Neutrophil (primary cell): ENCODE data around the gene MCOLN1.

Experiments used
- H3K27ac ChIP-seq: fragments of 200-600 bp; sonication (generic); 2 replicates; pipeline ENCODE4 v1.5.1; 2016; ENCODE audit warnings: mild to moderate bottlenecking, moderate library complexity
- H3K27me3 ChIP-seq: fragments of 200-600 bp; sonication (generic); 2 replicates; pipeline ENCODE4 v1.6.0; 2016; ENCODE audit warnings: mild to moderate bottlenecking
- H3K36me3 ChIP-seq: fragments of 200-600 bp; sonication (generic); 2 replicates; pipeline ENCODE4 v1.5.1; 2017
- H3K4me1 ChIP-seq, 2 experiments: fragments of 200-600 bp in 1 of 2; sonication (generic) in 1 of 2; 1 replicate in 1 of 2; 2 replicates in 1 of 2; pipeline versions ENCODE4 v1.5.1 to v1.6.1; 2013 to 2016; ENCODE audit warnings: low read depth in 1 of 2, low read length in 1 of 2, mild to moderate bottlenecking in 1 of 2, moderate library complexity in 1 of 2; ENCODE audit not compliant: control insufficient read depth in 1 of 2, insufficient read depth in 1 of 2
- H3K4me3 ChIP-seq, 2 experiments: fragments of 200-600 bp in 1 of 2; sonication (generic) in 1 of 2; 1 replicate in 1 of 2; 2 replicates in 1 of 2; pipeline ENCODE4 v1.5.1; 2013 to 2016; ENCODE audit warnings: low read depth in 1 of 2, low read length in 1 of 2, mild to moderate bottlenecking in 1 of 2, moderate library complexity in 1 of 2
- H3K9me3 ChIP-seq: fragments of 200-600 bp; sonication (generic); 2 replicates; pipeline ENCODE4 v1.5.1; 2016
- CTCF ChIP-seq: fragments of 200-600 bp; sonication (generic); IDR thresholded peaks from 2 replicates; pipeline ENCODE4 v1.5.1; 2016; ENCODE audit warnings: antibody characterized with exemption

MCOLN1 gene

GRCh38 chr19:7550169-7550770 is 27.8 kb downstream of the MCOLN1 start:
- Histone ChIP-seq H3K36me3 (peaks cover 47% of the 10 kb centered on the region), H3K27me3 (no peaks in the 10 kb centered on the region), H3K4me3 (no peak overlapping the region), H3K4me1 (peaks cover 15 to 17% of the 10 kb centered on the region in 2 experiments), H3K9me3 (no peaks in the 10 kb centered on the region), H3K27ac (no peak overlapping the region)
- TF ChIP-seq CTCF, result no peak

- H3K9me3 ChIP-seq, result no peaks in the 10 kb centered on the region
- H3K27ac ChIP-seq, result no peak overlapping the region
- peaks cover 56% of the 10 kb centered on the region for H3K36me3 ChIP-seq
- no peak overlapping the region for H3K4me3 ChIP-seq
- H3K27me3 ChIP-seq, result no peaks in the 10 kb centered on the region
- TF ChIP-seq CTCF, result no peak
- peaks cover 6 to 8% of the 10 kb centered on the region in 2 experiments for H3K4me1 ChIP-seq
Measured at GRCh38 chr19:7550987-7551761, 28.8 kb downstream of the MCOLN1 start.

GRCh38 chr19:7552781-7553180 is 30.4 kb downstream of the MCOLN1 start:
- H3K27ac ChIP-seq, result no peak overlapping the region
- no peaks in the 10 kb centered on the region for H3K27me3 ChIP-seq
- H3K9me3 ChIP-seq, result no peaks in the 10 kb centered on the region
- TF ChIP-seq CTCF, result no peak
- no peak overlapping the region for H3K4me3 ChIP-seq
- no peaks in the 10 kb centered on the region for H3K4me1 ChIP-seq
- peaks cover 72% of the 10 kb centered on the region for H3K36me3 ChIP-seq

- TF ChIP-seq CTCF, result no peak
- Histone ChIP-seq H3K4me3 (no peak overlapping the region), H3K4me1 (no peaks in the 10 kb centered on the region), H3K27ac (no peak overlapping the region), H3K9me3 (no peaks in the 10 kb centered on the region), H3K27me3 (no peaks in the 10 kb centered on the region), H3K36me3 (peaks cover 90% of the 10 kb centered on the region)
Measured at GRCh38 chr19:7554565-7554964, 32.1 kb downstream of the MCOLN1 start.

GRCh38 chr19:7554990-7555864 is 32.8 kb downstream of the MCOLN1 start:
- Histone ChIP-seq H3K36me3 (peaks cover 89% of the 10 kb centered on the region), H3K27me3 (no peaks in the 10 kb centered on the region), H3K4me3 (no peak overlapping the region), H3K9me3 (no peaks in the 10 kb centered on the region), H3K27ac (no peak overlapping the region), H3K4me1 (no peaks in the 10 kb centered on the region)
- TF ChIP-seq CTCF, result no peak
